Lower leg skin (tissue), 4 donors: ENCODE data around the gene EBF3. TPM values are rescaled to one million over a fixed set of nuclear protein-coding genes. Genes with fewer than 3 reads are reported as not detected.

Experiments used
- DNase-seq, 2 donors: peaks; one replicate each; pipeline ENCODE4 v3.0.0-alpha.2; 2019; ENCODE audit warnings: low spot score in 2 of 2
- H3K4me3 ChIP-seq: fragments of 200-600 bp; sonication (generic); 2 replicates; pipeline ENCODE4 v1.5.1; 2017; ENCODE audit warnings: mild to moderate bottlenecking, low read depth; ENCODE audit not compliant: poor library complexity, severe bottlenecking
- CTCF ChIP-seq, 3 donors: fragments of 450-650 bp; IDR thresholded peaks; one replicate each; pipeline ENCODE4 v1.5.1; 2016; ENCODE audit warnings: antibody characterized with exemption in 3 of 3, mild to moderate bottlenecking in 3 of 3, moderate library complexity in 2 of 3
- POLR2A ChIP-seq, 2 donors: fragments of 450-650 bp; IDR thresholded peaks; one replicate each; pipeline ENCODE4 v1.6.1; 2016 to 2017; ENCODE audit warnings: antibody characterized with exemption in 2 of 2, mild to moderate bottlenecking in 1 of 2, moderate library complexity in 1 of 2
- WGBS, 2 donors: methylation state at CpG; one replicate each; pipeline ENCODE4 v1.1.5; 2018; 5-methylcytosine and 5-hydroxymethylcytosine counted together
- intact Hi-C: fragments of 100-400 bp; cut with DNase I; formaldehyde crosslinking; loops from one replicate; pipeline ENCODE4 v1.15.0; 2023; ENCODE audit warnings: low total_unique reads
- total RNA-seq, 4 donors: library from RNA; depleted of rRNA; stranded (reverse); fragments of >200 nt; gene quantifications; one replicate each; pipeline ENCODE4 v1.1.0, GENCODE V29; 2016

The EBF3 gene
- total RNA-seq, 4 donors from 2014 or later = 0.80 to 8.5 (median 2.4) TPM

- no peak overlapping the region for H3K4me3 ChIP-seq
- no peak for DNase-seq
- TF ChIP-seq POLR2A (IDR thresholded peaks at IDR 0.05) (no peak), CTCF (IDR thresholded peaks at IDR 0.05) (no peak)
- WGBS, 2 donors = 85 to 86% methylated on average over 8 of the region's 8 CpGs
- intact Hi-C loops = no loop called here
Measured at GRCh38 chr10:129880191-129880870, 83.7 kb downstream of the EBF3 start.

- H3K4me3 ChIP-seq = no peak overlapping the region
- intact Hi-C loops = no loop called here
- DNase-seq = no peak
- 91 to 94% methylated on average over 14 of the region's 14 CpGs for WGBS, 2 donors
- no peak for TF ChIP-seq CTCF (IDR thresholded peaks at IDR 0.05)
- no peak for TF ChIP-seq POLR2A (IDR thresholded peaks at IDR 0.05)
Measured at GRCh38 chr10:129879655-129880054, 84.4 kb downstream of the EBF3 start.

GRCh38 chr10:129878835-129879234 lies 85.2 kb downstream of the EBF3 start:
- no peak overlapping the region for H3K4me3 ChIP-seq
- WGBS, 2 donors = 88 to 92% methylated on average over 6 of the region's 6 CpGs
- DNase-seq = no peak
- no peak for TF ChIP-seq POLR2A (IDR thresholded peaks at IDR 0.05)
- TF ChIP-seq CTCF (IDR thresholded peaks at IDR 0.05) = no peak
- intact Hi-C loops = no loop called here

- no peak for DNase-seq
- intact Hi-C loops = no loop called here
- TF ChIP-seq CTCF (IDR thresholded peaks at IDR 0.05) = no peak
- TF ChIP-seq POLR2A (IDR thresholded peaks at IDR 0.05) = no peak
- H3K4me3 ChIP-seq = no peak overlapping the region
- WGBS, 2 donors = 74 to 78% methylated on average over 9 of the region's 9 CpGs
Measured at GRCh38 chr10:129877773-129878371, 86.2 kb downstream of the EBF3 start.

- WGBS, 2 donors = 78 to 83% methylated on average over 5 of the region's 5 CpGs
Measured at GRCh38 chr10:129876838-129877237, 87.2 kb downstream of the EBF3 start.

More at GRCh38 chr10:129876838-129877237, 87.2 kb downstream of the EBF3 start:
- intact Hi-C loops = no loop called here
- no peak for DNase-seq
- H3K4me3 ChIP-seq = no peak overlapping the region
- no peak for TF ChIP-seq CTCF (IDR thresholded peaks at IDR 0.05)
- no peak for TF ChIP-seq POLR2A (IDR thresholded peaks at IDR 0.05)
